Kidney (tissue), 14 donors: Measurements from ENCODE around the gene HOXD3. TPM values are rescaled to one million over a fixed set of nuclear protein-coding genes. Genes with fewer than 3 reads are reported as not detected.

Experiments used
- DNase-seq, 5 donors: peaks; one replicate each; pipeline ENCODE4 v3.0.0-alpha.2; 2013 to 2020
- FAIRE-seq: peaks from 2 replicates; lab custom pipeline; 2012; peaks lifted over from hg19 to GRCh38; lab: Jason Lieb, UNC
- H3K27ac ChIP-seq, 2 donors: one replicate each; pipeline ENCODE4 v1.7.0; 2013; ENCODE audit warnings: low read depth in 2 of 2, low read length in 2 of 2, inconsistent platforms in 1 of 2
- H3K27me3 ChIP-seq: one replicate; pipeline ENCODE4 v1.7.1; 2013; ENCODE audit warnings: low read length, inconsistent platforms; ENCODE audit not compliant: control insufficient read depth, insufficient read depth
- H3K36me3 ChIP-seq, 3 donors: one replicate each; pipeline versions ENCODE4 v1.7.0 to v1.7.1; 2013; ENCODE audit warnings: low read length in 3 of 3, control low read depth in 1 of 3, inconsistent platforms in 1 of 3; ENCODE audit not compliant: insufficient read depth in 3 of 3, control insufficient read depth in 2 of 3
- H3K4me1 ChIP-seq, 3 donors: one replicate each; pipeline versions ENCODE4 v1.7.0 to v1.7.1; 2013; ENCODE audit warnings: low read length in 3 of 3, inconsistent platforms in 1 of 3, low read depth in 1 of 3; ENCODE audit not compliant: control insufficient read depth in 2 of 3, insufficient read depth in 2 of 3
- H3K4me3 ChIP-seq, 3 donors: one replicate each; pipeline versions ENCODE4 v1.7.0 to v1.8.1; 2013; ENCODE audit warnings: low read length in 3 of 3, control low read depth in 1 of 3, inconsistent platforms in 1 of 3
- H3K9ac ChIP-seq, 3 donors: one replicate each; pipeline versions ENCODE4 v1.7.0 to v1.7.1; 2013; ENCODE audit warnings: low read length in 3 of 3, control low read depth in 1 of 3, inconsistent platforms in 1 of 3
- H3K9me3 ChIP-seq, 3 donors: one replicate each; pipeline versions ENCODE4 v1.7.0 to v1.7.1; 2013; ENCODE audit warnings: low read length in 3 of 3, control low read depth in 1 of 3, inconsistent platforms in 1 of 3; ENCODE audit not compliant: control insufficient read depth in 2 of 3, insufficient read depth in 1 of 3
- intact Hi-C: fragments of 100-400 bp; cut with DNase I; formaldehyde crosslinking; loops from one replicate; pipeline ENCODE4 v1.11.1; 2022
- polyA plus RNA-seq: library from polyadenylated mRNA; stranded (reverse); fragments of 350-450 nt; fragmentation: Illumina TruSeq; extraction: RNeasy Lipid Tissue Mini Kit (QIAGEN cat#74804); gene quantifications from one replicate; pipeline ENCODE4 v1.2.3, GENCODE V29; 2014; ENCODE audit warnings: low read depth, low replicate concordance; ENCODE audit not compliant: insufficient read depth
- total RNA-seq: library from RNA; stranded (reverse); fragmentation: NEBNext Ultra II Directional; extraction: Animal tissue kit (Norgen Biotek cat#: 25700); gene quantifications from one replicate; pipeline ENCODE4 v1.2.1, GENCODE V29; 2021
- TF ChIP-seq, protein P1 (sequence below): IDR thresholded peaks from 3 replicates; pipeline ENCODE4 v1.5.1; 2012; ENCODE audit warnings: mild to moderate bottlenecking, moderate library complexity, borderline replicate concordance; ENCODE audit not compliant: insufficient read depth; ENCODE audit errors: extremely low read depth
- donor health status: control.
- donor health status: control.
- donor health status: control.
- donor health status: control.
- donor health status: control.
- donor health status: DM: yes; HTN: yes; CAD: no.
- donor health status: Normal renal cell carcinoma (clear cell type).

The HOXD3 gene
- total and polyA plus RNA-seq, 2 donors from 2014 or later: 16.9 to 29.3 TPM

DNA sequence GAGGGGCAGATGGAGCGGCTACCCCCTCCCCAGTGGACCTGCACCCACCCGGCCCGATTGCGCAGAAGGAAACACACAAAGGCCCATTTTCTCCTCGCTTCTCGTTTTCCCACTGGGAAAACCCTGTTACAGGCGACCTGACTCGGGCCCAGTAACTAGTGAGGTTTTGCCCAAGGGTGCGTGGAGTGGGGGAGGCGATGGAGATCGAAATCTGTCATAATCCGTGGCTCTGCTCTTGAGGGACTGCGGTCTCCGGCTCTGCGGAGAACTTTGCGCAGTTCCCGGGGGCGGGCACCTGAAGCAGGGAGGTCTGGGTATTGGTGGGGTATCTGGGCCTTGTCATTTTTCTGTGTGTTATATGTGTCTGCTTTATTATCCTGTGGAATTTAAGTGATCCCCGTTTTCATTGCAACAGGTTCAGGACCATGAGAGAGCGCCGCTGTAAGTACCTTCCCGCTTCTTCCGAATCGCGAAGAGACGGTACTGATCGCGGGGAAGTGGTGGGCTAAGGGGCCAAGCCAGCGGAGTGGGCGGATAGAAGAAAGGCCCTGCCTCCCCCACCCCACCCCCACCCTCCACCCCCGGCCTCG is 9.8 kb upstream of the HOXD3 start:
- H3K4me1 ChIP-seq: peaks cover 12 to 20% (median 12%) of the 10 kb centered on the region in 3 donors
- intact Hi-C loops: loop anchor here (10.0 kb wide), 2 partner anchors 307 to 407 kb away; no protein-coding TSS in a partner anchor
- DNase-seq (peak in 1 of 5 donors; percentile 62), FAIRE-seq (no peak)
- TF ChIP-seq, protein P1, sequence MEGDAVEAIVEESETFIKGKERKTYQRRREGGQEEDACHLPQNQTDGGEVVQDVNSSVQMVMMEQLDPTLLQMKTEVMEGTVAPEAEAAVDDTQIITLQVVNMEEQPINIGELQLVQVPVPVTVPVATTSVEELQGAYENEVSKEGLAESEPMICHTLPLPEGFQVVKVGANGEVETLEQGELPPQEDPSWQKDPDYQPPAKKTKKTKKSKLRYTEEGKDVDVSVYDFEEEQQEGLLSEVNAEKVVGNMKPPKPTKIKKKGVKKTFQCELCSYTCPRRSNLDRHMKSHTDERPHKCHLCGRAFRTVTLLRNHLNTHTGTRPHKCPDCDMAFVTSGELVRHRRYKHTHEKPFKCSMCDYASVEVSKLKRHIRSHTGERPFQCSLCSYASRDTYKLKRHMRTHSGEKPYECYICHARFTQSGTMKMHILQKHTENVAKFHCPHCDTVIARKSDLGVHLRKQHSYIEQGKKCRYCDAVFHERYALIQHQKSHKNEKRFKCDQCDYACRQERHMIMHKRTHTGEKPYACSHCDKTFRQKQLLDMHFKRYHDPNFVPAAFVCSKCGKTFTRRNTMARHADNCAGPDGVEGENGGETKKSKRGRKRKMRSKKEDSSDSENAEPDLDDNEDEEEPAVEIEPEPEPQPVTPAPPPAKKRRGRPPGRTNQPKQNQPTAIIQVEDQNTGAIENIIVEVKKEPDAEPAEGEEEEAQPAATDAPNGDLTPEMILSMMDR: no peak
- no peaks in the 10 kb centered on the region for H3K36me3 ChIP-seq
- H3K27ac ChIP-seq: peak overlapping the region; percentile 54 to 81
- H3K4me3 ChIP-seq: peak overlapping the region; percentile 32 to 61 (median 47)
- H3K9me3 ChIP-seq: no peaks in the 10 kb centered on the region
- peak overlapping the region; percentile 40 to 49 (median 43) for H3K9ac ChIP-seq
- no peaks in the 10 kb centered on the region for H3K27me3 ChIP-seq

DNA sequence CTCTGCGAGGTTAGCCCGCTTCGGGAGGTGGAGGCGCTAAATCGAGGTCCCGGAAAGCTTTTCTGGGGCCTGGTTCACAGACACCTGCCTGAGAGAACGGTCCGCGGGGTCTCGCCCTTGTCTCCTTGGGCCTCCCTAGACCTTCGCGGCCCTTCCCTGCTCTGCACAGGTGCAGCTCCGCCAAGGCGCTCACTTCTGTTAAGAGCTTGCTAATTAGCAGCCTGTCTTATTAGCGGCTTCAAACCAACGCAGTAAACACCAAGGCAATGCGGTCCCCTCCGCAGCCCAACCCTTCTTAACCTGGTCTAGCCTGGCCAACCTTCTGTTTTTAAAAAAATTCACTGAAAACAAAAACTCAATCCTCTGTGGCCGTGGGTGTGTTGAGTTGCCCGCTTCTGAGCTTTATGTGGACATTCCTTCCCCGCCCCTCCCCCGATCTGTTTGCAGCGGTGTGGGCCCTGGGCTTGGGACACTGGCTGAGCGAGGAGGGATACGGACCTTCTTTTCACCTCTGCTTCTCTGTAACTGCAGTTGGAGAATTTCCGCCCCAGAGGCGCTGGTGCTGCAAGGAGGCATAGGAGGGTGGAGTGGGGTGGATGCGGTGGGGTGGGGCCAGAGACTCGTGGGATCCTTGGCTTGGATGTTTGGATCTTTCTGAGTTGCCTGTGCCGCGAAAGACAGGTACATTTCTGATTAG is 9.2 kb upstream of the HOXD3 start:
- FAIRE-seq (no peak), DNase-seq (peak in 4 of 5 donors; percentile 78 to 90 (median 84))
- H3K4me3 ChIP-seq: peak overlapping the region; percentile 11 to 75 (median 44)
- H3K9ac ChIP-seq: peak overlapping the region in 2 of 3 donors; percentile 27 to 78
- H3K36me3 ChIP-seq: no peaks in the 10 kb centered on the region
- peaks cover 10 to 16% (median 10%) of the 10 kb centered on the region in 3 donors for H3K4me1 ChIP-seq
- intact Hi-C loops: loop anchor here (10.0 kb wide), 2 partner anchors 307 to 407 kb away; no protein-coding TSS in a partner anchor
- TF ChIP-seq, protein P1: no peak
- H3K9me3 ChIP-seq: no peaks in the 10 kb centered on the region
- H3K27me3 ChIP-seq: no peaks in the 10 kb centered on the region
- peak overlapping the region; percentile 89 to 93 for H3K27ac ChIP-seq

DNA sequence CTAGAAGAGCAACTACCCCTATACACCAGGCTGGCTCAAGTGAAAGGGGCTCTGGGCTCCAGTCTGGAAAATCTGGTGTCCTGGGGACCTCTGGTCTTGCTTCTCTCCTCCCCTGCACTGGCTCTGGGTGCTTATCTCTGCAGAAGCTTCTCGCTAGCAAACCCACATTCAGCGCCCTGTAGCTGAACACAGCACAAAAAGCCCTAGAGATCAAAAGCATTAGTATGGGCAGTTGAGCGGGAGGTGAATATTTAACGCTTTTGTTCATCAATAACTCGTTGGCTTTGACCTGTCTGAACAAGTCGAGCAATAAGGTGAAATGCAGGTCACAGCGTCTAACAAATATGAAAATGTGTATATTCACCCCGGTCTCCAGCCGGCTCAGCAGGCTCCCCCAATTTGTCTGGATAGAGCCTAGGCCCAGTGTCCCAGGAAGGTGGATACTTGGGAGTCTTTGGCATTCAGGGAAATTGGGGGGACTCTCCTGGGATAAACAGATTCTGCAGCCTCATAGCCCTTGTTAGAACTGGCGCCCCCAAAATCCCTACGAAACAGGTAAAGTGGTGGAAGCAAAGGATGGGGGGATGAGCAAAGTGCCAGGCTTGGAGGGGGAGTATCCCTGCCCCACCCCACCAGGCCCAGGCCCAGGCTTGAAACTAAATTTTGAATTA is 8.2 kb upstream of the HOXD3 start:
- peak overlapping the region; percentile 89 to 93 for H3K27ac ChIP-seq
- intact Hi-C loops: loop anchor here (10.0 kb wide), 2 partner anchors 306 to 406 kb away; no protein-coding TSS in a partner anchor
- H3K4me3 ChIP-seq: peak overlapping the region; percentile 11 to 75 (median 44)
- H3K36me3 ChIP-seq: peaks cover 0 to 2% (median 0%) of the 10 kb centered on the region in 3 donors
- peak overlapping the region in 1 of 3 donors; percentile 78 for H3K9ac ChIP-seq
- DNase-seq: peak in 2 of 5 donors; percentile 59 to 64
- H3K9me3 ChIP-seq: no peaks in the 10 kb centered on the region
- H3K27me3 ChIP-seq: no peaks in the 10 kb centered on the region
- no peak for FAIRE-seq
- TF ChIP-seq, protein P1: no peak
- H3K4me1 ChIP-seq: peaks cover 10 to 16% (median 10%) of the 10 kb centered on the region in 3 donors
